DOHH2 (cell line): ENCODE results near the gene F2RL3.

Source experiments
- H3F3A ChIP-seq: fragments of 200-600 bp; sonication (generic), shearing (Covaris generic); 2 replicates; pipeline ENCODE4 v1.6.0; 2016; ENCODE audit warnings: antibody characterized with exemption, mild to moderate bottlenecking; ENCODE audit not compliant: control insufficient read depth, insufficient read depth
- H3K27ac ChIP-seq: fragments of 200-600 bp; sonication (generic); 2 replicates; pipeline ENCODE4 v1.5.1; 2014; ENCODE audit warnings: low read depth, mild to moderate bottlenecking, low read length, moderate library complexity
- H3K27me3 ChIP-seq: fragments of 200-600 bp; sonication (generic); 2 replicates; pipeline ENCODE4 v1.6.1; 2014; ENCODE audit warnings: mild to moderate bottlenecking, low read length, mixed read lengths; ENCODE audit not compliant: control insufficient read depth
- H3K36me3 ChIP-seq: fragments of 200-600 bp; sonication (generic); 2 replicates; pipeline ENCODE4 v1.6.1; 2014; ENCODE audit warnings: mild to moderate bottlenecking, low read length, moderate library complexity, mixed read lengths; ENCODE audit not compliant: control insufficient read depth
- H3K4me1 ChIP-seq: fragments of 200-600 bp; sonication (generic); 2 replicates; pipeline ENCODE4 v1.6.1; 2014; ENCODE audit warnings: mild to moderate bottlenecking, low read length, mixed read lengths; ENCODE audit not compliant: control insufficient read depth
- H3K4me2 ChIP-seq: fragments of 200-600 bp; sonication (generic); 2 replicates; pipeline ENCODE4 v1.6.0; 2014; ENCODE audit warnings: mild to moderate bottlenecking, low read length, moderate library complexity
- H3K4me3 ChIP-seq: fragments of 200-600 bp; sonication (generic); 2 replicates; pipeline ENCODE4 v1.5.1; 2014; ENCODE audit warnings: mild to moderate bottlenecking, low read length, mixed read lengths
- H3K79me2 ChIP-seq: fragments of 200-600 bp; sonication (generic); 2 replicates; pipeline ENCODE4 v1.6.1; 2014; ENCODE audit warnings: mild to moderate bottlenecking, low read length, mixed read lengths; ENCODE audit not compliant: control insufficient read depth
- H3K9me2 ChIP-seq: fragments of 200-600 bp; sonication (generic); replicated peaks from 2 replicates; pipeline ENCODE4 v1.6.1; 2014; ENCODE audit warnings: mild to moderate bottlenecking, low read length, mixed read lengths; ENCODE audit not compliant: control insufficient read depth
- H3K9me3 ChIP-seq: fragments of 200-600 bp; sonication (generic); 2 replicates; pipeline ENCODE4 v1.6.1; 2014; ENCODE audit warnings: antibody characterized with exemption, low read length, mixed read lengths; ENCODE audit not compliant: control insufficient read depth, insufficient read depth
- H4K20me1 ChIP-seq: fragments of 200-600 bp; sonication (generic); 2 replicates; pipeline ENCODE4 v1.6.0; 2014; ENCODE audit warnings: low read depth, mild to moderate bottlenecking, antibody characterized with exemption, low read length, moderate library complexity; ENCODE audit not compliant: control insufficient read depth, insufficient read depth
- CTCF ChIP-seq: fragments of 200-600 bp; sonication (generic); IDR thresholded peaks from one replicate; pipeline ENCODE4 v1.5.1; 2014; ENCODE audit warnings: antibody characterized with exemption, mild to moderate bottlenecking, low read depth, low read length; ENCODE audit not compliant: poor library complexity, severe bottlenecking
- EZH2phosphoT487 ChIP-seq: fragments of 200-600 bp; sonication (generic); IDR thresholded peaks from 2 replicates; pipeline ENCODE4 v1.6.1; 2017; ENCODE audit warnings: borderline replicate concordance, mild to moderate bottlenecking, antibody characterized with exemption, low read length, moderate library complexity, mixed read lengths

The F2RL3 gene

GRCh38 chr19:16885166-16885565 lies 3.6 kb upstream of the F2RL3 start:
- Histone ChIP-seq H3K27ac (no peak overlapping the region), H3K9me2 (no peaks in the 10 kb centered on the region), H3K27me3 (no peaks in the 10 kb centered on the region), H3K36me3 (peaks cover 21% of the 10 kb centered on the region), H3K4me3 (no peak overlapping the region), H3K79me2 (peaks cover 15% of the 10 kb centered on the region), H3F3A (peaks cover 11% of the 10 kb centered on the region), H3K9me3 (peaks cover 10% of the 10 kb centered on the region; the same call in 1 of the 2 replicates), H4K20me1 (no peaks in the 10 kb centered on the region), H3K4me1 (peaks cover 39% of the 10 kb centered on the region), H3K4me2 (no peak overlapping the region)
- no peak for TF ChIP-seq CTCF
- no peak for TF ChIP-seq EZH2phosphoT487

- Histone ChIP-seq H3K79me2 (peaks cover 22% of the 10 kb centered on the region), H3K9me2 (no peaks in the 10 kb centered on the region), H3K36me3 (peaks cover 20% of the 10 kb centered on the region), H3K27me3 (no peaks in the 10 kb centered on the region), H4K20me1 (no peaks in the 10 kb centered on the region), H3K4me2 (no peak overlapping the region), H3K4me3 (no peak overlapping the region), H3F3A (peaks cover 19% of the 10 kb centered on the region), H3K9me3 (peaks cover 3% of the 10 kb centered on the region; the same call in 1 of the 2 replicates), H3K4me1 (peaks cover 51% of the 10 kb centered on the region), H3K27ac (no peak overlapping the region)
- TF ChIP-seq EZH2phosphoT487 (no peak), CTCF (no peak)
These were observed 2.4 kb upstream of the F2RL3 start for GRCh38 chr19:16886305-16886880.

- Histone ChIP-seq H3K4me2 (peak overlapping the region; percentile 85), H3K4me1 (peaks cover 63% of the 10 kb centered on the region), H3K79me2 (peaks cover 34% of the 10 kb centered on the region), H3K36me3 (peaks cover 32% of the 10 kb centered on the region), H3F3A (peaks cover 27% of the 10 kb centered on the region), H3K4me3 (peak overlapping the region; percentile 94), H4K20me1 (no peaks in the 10 kb centered on the region), H3K27ac (peak overlapping the region; percentile 97), H3K9me2 (no peaks in the 10 kb centered on the region), H3K27me3 (no peaks in the 10 kb centered on the region), H3K9me3 (no peaks in the 10 kb centered on the region)
- TF ChIP-seq CTCF, result peak; percentile 43
- no peak for TF ChIP-seq EZH2phosphoT487
These were observed 1.2 kb upstream of the F2RL3 start for GRCh38 chr19:16887353-16888265.
